IMR-90 (cell line): ENCODE data around the gene CDKAL1.

Source experiments
- CEBPB ChIP-seq: IDR thresholded peaks from 2 replicates; pipeline ENCODE4 v1.6.1; 2012; ENCODE audit warnings: low read depth, low read length, improper control_type of control experiment
- CTCF ChIP-seq: conservative IDR thresholded peaks from 2 replicates; pipeline ENCODE4 v1.5.1; 2012; ENCODE audit warnings: mild to moderate bottlenecking, low read depth, low read length, improper control_type of control experiment
- ELK1 ChIP-seq: fragments of 150-350 bp; IDR thresholded peaks from 2 replicates; pipeline ENCODE4 v1.6.1; 2016; ENCODE audit warnings: low read depth, mild to moderate bottlenecking, low read length, moderate library complexity, borderline replicate concordance
- FOS ChIP-seq: fragments of 150-350 bp; IDR thresholded peaks from 2 replicates; pipeline ENCODE4 v1.6.1; 2016; ENCODE audit warnings: low read depth, low read length
- MXI1 ChIP-seq: IDR thresholded peaks from 2 replicates; pipeline ENCODE4 v1.6.1; 2012; ENCODE audit warnings: low read depth, mild to moderate bottlenecking, low read length, moderate library complexity, borderline replicate concordance
- POLR2A ChIP-seq: IDR thresholded peaks from 2 replicates; pipeline ENCODE4 v1.6.1; 2012; ENCODE audit warnings: mild to moderate bottlenecking, low read depth, low read length
- RAD21 ChIP-seq: IDR thresholded peaks from 2 replicates; pipeline ENCODE4 v1.6.1; 2012; ENCODE audit warnings: low read length, improper control_type of control experiment
- USF2 ChIP-seq: fragments of 150-350 bp; IDR thresholded peaks from 2 replicates; pipeline ENCODE4 v1.6.1; 2017; ENCODE audit warnings: mild to moderate bottlenecking, antibody characterized with exemption, low read length, low read depth

GRCh38 chr6:20669571-20670314, 135.5 kb downstream of the CDKAL1 start:
- TF ChIP-seq CTCF (no peak), POLR2A (no peak), RAD21 (no peak), ELK1 (no peak), FOS (no peak), MXI1 (no peak), CEBPB (no peak), USF2 (no peak)
